IMR-90 (cell line): ENCODE measurements around the gene SECTM1. TPM values are rescaled to one million over a fixed set of nuclear protein-coding genes. Genes with fewer than 3 reads are reported as not detected.
A peak's percentile ranks its signal among the peaks of the same experiment; 100 is the strongest.

Experiments
- ATAC-seq: fragments of 200-7000 bp; cut with Tn5 transposase; 2 replicates; pipeline ENCODE4 v1.9.1; 2020; ENCODE audit warnings: low read depth, mild to moderate bottlenecking, moderate library complexity
- BruUV-seq: library from RNA; stranded (reverse); fragments of 400-500 nt; replicated peaks from 2 replicates; lab custom pipeline; 2021; lab: Mats Ljungman, UMichigan
- CTCF ChIA-PET: fragments of 300-600 bp; formaldehyde crosslinking; extraction: SDS; loops from one replicate; lab custom pipeline; 2021; ENCODE audit warnings: antibody characterized with exemption; lab: Yijun Ruan, JAX
- POLR2A ChIA-PET: fragments of 300-600 bp; sonication (Branson Sonifier 250); formaldehyde crosslinking; loops from one replicate; lab custom pipeline; 2022; ENCODE audit warnings: antibody characterized with exemption; ENCODE audit not compliant: unreplicated experiment; lab: Charles Lee
- DNase-seq: peaks from one replicate; pipeline ENCODE4 v3.0.0; 2013
- H2AFZ ChIP-seq: replicated peaks from 2 replicates; pipeline ENCODE3; 2013; ENCODE audit warnings: low read length, mild to moderate bottlenecking; ENCODE audit not compliant: poor library complexity
- H2AK5ac ChIP-seq: 2 replicates; pipeline ENCODE4 v1.6.1; 2013; ENCODE audit warnings: low read depth, low read length, inconsistent platforms
- H2AK9ac ChIP-seq: replicated peaks from 2 replicates; pipeline ENCODE3; 2013; ENCODE audit warnings: mild to moderate bottlenecking, low read depth, low read length, moderate library complexity; ENCODE audit not compliant: poor library complexity
- H2BK120ac ChIP-seq: 2 replicates; pipeline ENCODE4 v1.6.1; 2013; ENCODE audit warnings: low read depth, low read length, inconsistent platforms
- H2BK15ac ChIP-seq: 3 replicates; pipeline ENCODE4 v1.6.1; 2013; ENCODE audit warnings: low read depth, low read length, inconsistent platforms
- H2BK20ac ChIP-seq: 2 replicates; pipeline ENCODE4 v1.6.1; 2013; ENCODE audit warnings: low read depth, mild to moderate bottlenecking, inconsistent platforms, low read length, moderate library complexity
- H2BK5ac ChIP-seq: 2 replicates; pipeline ENCODE4 v1.6.1; 2013; ENCODE audit warnings: mild to moderate bottlenecking, low read depth, low read length, inconsistent platforms; ENCODE audit not compliant: poor library complexity, severe bottlenecking
- H3K14ac ChIP-seq: replicated peaks from 2 replicates; pipeline ENCODE4 v1.6.1; 2013; ENCODE audit warnings: low read depth, low read length, inconsistent platforms
- H3K18ac ChIP-seq: 2 replicates; pipeline ENCODE4 v1.6.1; 2013; ENCODE audit warnings: low read depth, low read length, control low read depth
- H3K23ac ChIP-seq: 2 replicates; pipeline ENCODE4 v1.6.1; 2013; ENCODE audit warnings: low read depth, low read length, inconsistent platforms
- H3K27ac ChIP-seq: 2 replicates; pipeline ENCODE4 v1.5.1; 2013; ENCODE audit warnings: mild to moderate bottlenecking, control low read depth, low read length; ENCODE audit not compliant: insufficient read depth
- H3K27me3 ChIP-seq: 2 replicates; pipeline ENCODE4 v1.6.1; 2013; ENCODE audit warnings: low read length; ENCODE audit not compliant: control insufficient read depth, insufficient read depth
- H3K36me3 ChIP-seq: 2 replicates; pipeline ENCODE4 v1.6.1; 2013; ENCODE audit warnings: low read length, mixed read lengths; ENCODE audit not compliant: control insufficient read depth, insufficient read depth
- H3K4ac ChIP-seq: 2 replicates; pipeline ENCODE4 v1.6.1; 2013; ENCODE audit warnings: low read depth, low read length, inconsistent platforms
- H3K4me1 ChIP-seq: 2 replicates; pipeline ENCODE4 v1.6.1; 2013; ENCODE audit warnings: low read length, mixed read lengths; ENCODE audit not compliant: control insufficient read depth, insufficient read depth
- H3K4me2 ChIP-seq: 2 replicates; pipeline ENCODE4 v1.6.1; 2013; ENCODE audit warnings: low read depth, mild to moderate bottlenecking, control low read depth, low read length, moderate library complexity
- H3K4me3 ChIP-seq: 2 replicates; pipeline ENCODE4 v1.5.1; 2013; ENCODE audit warnings: low read depth, mild to moderate bottlenecking, control low read depth, low read length, moderate library complexity; ENCODE audit not compliant: insufficient read depth
- H3K56ac ChIP-seq: 2 replicates; pipeline ENCODE4 v1.6.1; 2013; ENCODE audit warnings: low read length, inconsistent platforms; ENCODE audit not compliant: insufficient read depth; ENCODE audit errors: extremely low read depth
- H3K79me1 ChIP-seq, 2 experiments: 2 replicates each; pipeline ENCODE4 v1.6.1; 2013; ENCODE audit warnings: low read length in 2 of 2, inconsistent platforms in 1 of 2, low read depth in 1 of 2
- H3K9ac ChIP-seq: 2 replicates; pipeline ENCODE4 v1.6.1; 2013; ENCODE audit warnings: low read depth, low read length, control low read depth
- H3K9me1 ChIP-seq: 2 replicates; pipeline ENCODE4 v1.6.1; 2013; ENCODE audit warnings: low read length, inconsistent platforms; ENCODE audit not compliant: insufficient read depth
- H3K9me3 ChIP-seq: 2 replicates; pipeline ENCODE4 v1.6.1; 2013; ENCODE audit warnings: low read length; ENCODE audit not compliant: control insufficient read depth, insufficient read depth
- H4K20me1 ChIP-seq: 2 replicates; pipeline ENCODE4 v1.6.1; 2013; ENCODE audit warnings: low read length, inconsistent platforms; ENCODE audit not compliant: insufficient read depth
- H4K5ac ChIP-seq: 2 replicates; pipeline ENCODE4 v1.6.1; 2013; ENCODE audit warnings: mild to moderate bottlenecking, low read depth, low read length, control low read depth
- H4K8ac ChIP-seq, 2 experiments: 2 replicates each; pipeline ENCODE4 v1.6.1; 2013; ENCODE audit warnings: low read depth in 2 of 2, low read length in 2 of 2, control low read depth in 1 of 2, inconsistent platforms in 1 of 2
- H4K91ac ChIP-seq: 2 replicates; pipeline ENCODE4 v1.6.1; 2013; ENCODE audit warnings: low read depth, low read length, inconsistent platforms; ENCODE audit not compliant: insufficient read depth
- BHLHE40 ChIP-seq: fragments of 150-350 bp; IDR thresholded peaks from 2 replicates; pipeline ENCODE4 v1.6.1; 2016; ENCODE audit warnings: mild to moderate bottlenecking, low read depth, low read length
- CEBPB ChIP-seq: IDR thresholded peaks from 2 replicates; pipeline ENCODE4 v1.6.1; 2012; ENCODE audit warnings: low read depth, low read length, improper control_type of control experiment
- CHD1 ChIP-seq: IDR thresholded peaks from 2 replicates; pipeline ENCODE4 v1.6.1; 2012; ENCODE audit warnings: low read depth, low read length, improper control_type of control experiment
- FOS ChIP-seq: fragments of 150-350 bp; IDR thresholded peaks from 2 replicates; pipeline ENCODE4 v1.6.1; 2016; ENCODE audit warnings: low read depth, low read length
- MAZ ChIP-seq: IDR thresholded peaks from 2 replicates; pipeline ENCODE4 v1.6.1; 2012; ENCODE audit warnings: low read depth, mild to moderate bottlenecking, low read length, improper control_type of control experiment, moderate library complexity, borderline replicate concordance
- MXI1 ChIP-seq: IDR thresholded peaks from 2 replicates; pipeline ENCODE4 v1.6.1; 2012; ENCODE audit warnings: low read depth, mild to moderate bottlenecking, low read length, moderate library complexity, borderline replicate concordance
- RAD21 ChIP-seq: IDR thresholded peaks from 2 replicates; pipeline ENCODE4 v1.6.1; 2012; ENCODE audit warnings: low read length, improper control_type of control experiment
- RCOR1 ChIP-seq: IDR thresholded peaks from 2 replicates; pipeline ENCODE4 v1.6.1; 2012; ENCODE audit warnings: mild to moderate bottlenecking, low read length, improper control_type of control experiment; ENCODE audit not compliant: insufficient replicate concordance
- SMC3 ChIP-seq: fragments of 150-350 bp; IDR thresholded peaks from 2 replicates; pipeline ENCODE4 v1.6.1; 2016; ENCODE audit warnings: low read depth, mild to moderate bottlenecking, antibody characterized with exemption, low read length, moderate library complexity
- WGBS, 2 experiments: methylation state at CpG; one replicate each; pipeline versions ENCODE4 v1.1.5 to v1.1.7; 2013; ENCODE audit warnings: missing lambda C conversion rate in 2 of 2; ENCODE audit not compliant: insufficient read length in 1 of 2; ENCODE audit errors: extremely low coverage in 2 of 2; 5-methylcytosine and 5-hydroxymethylcytosine counted together
- dilution Hi-C: fragments of 300-500 bp; cut with HindIII; formaldehyde crosslinking; loops from one replicate; pipeline ENCODE4 v1.14.3; 2018; ENCODE audit warnings: low sequenced_read_pairs; ENCODE audit not compliant: unreplicated experiment
- in situ Hi-C: fragments of 300-500 bp; cut with MboI; formaldehyde crosslinking; loops from 3 replicates; pipeline ENCODE4 v1.14.3; 2019; ENCODE audit warnings: low sequenced_read_pairs, inconsistent platforms, mixed read lengths
- intact Hi-C: fragments of 100-400 bp; cut with micrococcal nuclease; formaldehyde crosslinking; loops from 2 replicates; pipeline ENCODE4 v1.10.0; 2022
- polyA plus RNA-seq, 3 experiments: library from polyadenylated mRNA; depleted of rRNA; stranded (reverse); fragments of >200 nt; gene quantifications; 2 replicates each; pipeline ENCODE4 v1.2.3, GENCODE V29; 2012; ENCODE audit warnings: low replicate concordance in 1 of 3
- total RNA-seq: library from RNA; depleted of rRNA; stranded (reverse); fragments of >200 nt; gene quantifications from 2 replicates; pipeline ENCODE4 v1.2.3, GENCODE V29; 2012
- TF ChIP-seq, protein P1 (sequence below): conservative IDR thresholded peaks from 2 replicates; pipeline ENCODE4 v1.5.1; 2012; ENCODE audit warnings: mild to moderate bottlenecking, low read depth, low read length, improper control_type of control experiment

Gene SECTM1
- total and polyA plus RNA-seq, 2 of the 4 experiments (the other 2 are of a cell fraction) = 2.3 to 4.4 TPM

GRCh38 chr17:82334204-82334621 lies 647 bp upstream of the SECTM1 start:
- ATAC-seq (no peak), DNase-seq (no peak)
- Histone ChIP-seq H3K27ac (no peak overlapping the region), H2BK15ac (no peak overlapping the region), H2AK5ac (0 out of 2 replicates have a peak overlapping the region, but pooled peaks have one; percentile 21), H3K18ac (no peak overlapping the region), H3K56ac (no peak overlapping the region), H3K4ac (peak overlapping the region; percentile 56), H2BK120ac (0 out of 2 replicates have a peak overlapping the region, but pooled peaks have one; percentile 16), H3K23ac (no peak overlapping the region), H2AK9ac (peak overlapping the region; percentile 68), H3K36me3 (no peaks in the 10 kb centered on the region), H3K9me1 (peaks cover 3% of the 10 kb centered on the region; the same call in 1 of the 2 replicates), H3K9me3 (no peaks in the 10 kb centered on the region), H4K91ac (no peak overlapping the region), H4K8ac (no peak overlapping the region; a peak in 1 of 4 replicates), H3K14ac (0 out of 2 replicates have a peak overlapping the region, but pooled peaks have one; percentile 4), H3K4me1 (peaks cover 27% of the 10 kb centered on the region), H3K79me1 (0 out of 4 replicates have a peak, but pooled peaks cover 0 to 3% of the 10 kb centered on the region in 2 experiments), H2BK20ac (no peak overlapping the region), H4K5ac (peak overlapping the region; percentile 3; the same call in 1 of the 2 replicates), H2AFZ (peak overlapping the region; percentile 75), H3K27me3 (0 out of 2 replicates have a peak, but pooled peaks cover 3% of the 10 kb centered on the region), H3K9ac (no peak overlapping the region), H3K4me2 (no peak overlapping the region; the same call in 1 of the 2 replicates), H4K20me1 (no peaks in the 10 kb centered on the region), H3K4me3 (no peak overlapping the region), H2BK5ac (no peak overlapping the region)
- dilution Hi-C loops (no loop called here), in situ Hi-C loops (no loop called here), intact Hi-C loops (no loop called here)
- CTCF ChIA-PET = interaction anchor here (0.5 kb wide), 1 partner anchor 49 kb away, joined by 3 read pairs; no protein-coding TSS in a partner anchor
- POLR2A ChIA-PET = no interaction called here
- WGBS, 2 experiments = 77% methylated on average over 12 of the region's 25 CpGs; no CpG with 5 or more reads in 1 of the 2 experiments
- no peak for TF ChIP-seq CHD1
- TF ChIP-seq, protein P1, sequence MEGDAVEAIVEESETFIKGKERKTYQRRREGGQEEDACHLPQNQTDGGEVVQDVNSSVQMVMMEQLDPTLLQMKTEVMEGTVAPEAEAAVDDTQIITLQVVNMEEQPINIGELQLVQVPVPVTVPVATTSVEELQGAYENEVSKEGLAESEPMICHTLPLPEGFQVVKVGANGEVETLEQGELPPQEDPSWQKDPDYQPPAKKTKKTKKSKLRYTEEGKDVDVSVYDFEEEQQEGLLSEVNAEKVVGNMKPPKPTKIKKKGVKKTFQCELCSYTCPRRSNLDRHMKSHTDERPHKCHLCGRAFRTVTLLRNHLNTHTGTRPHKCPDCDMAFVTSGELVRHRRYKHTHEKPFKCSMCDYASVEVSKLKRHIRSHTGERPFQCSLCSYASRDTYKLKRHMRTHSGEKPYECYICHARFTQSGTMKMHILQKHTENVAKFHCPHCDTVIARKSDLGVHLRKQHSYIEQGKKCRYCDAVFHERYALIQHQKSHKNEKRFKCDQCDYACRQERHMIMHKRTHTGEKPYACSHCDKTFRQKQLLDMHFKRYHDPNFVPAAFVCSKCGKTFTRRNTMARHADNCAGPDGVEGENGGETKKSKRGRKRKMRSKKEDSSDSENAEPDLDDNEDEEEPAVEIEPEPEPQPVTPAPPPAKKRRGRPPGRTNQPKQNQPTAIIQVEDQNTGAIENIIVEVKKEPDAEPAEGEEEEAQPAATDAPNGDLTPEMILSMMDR = no peak
- TF ChIP-seq SMC3 = no peak
- TF ChIP-seq CEBPB = no peak
- TF ChIP-seq RCOR1 = no peak
- no peak for TF ChIP-seq FOS
- no peak for TF ChIP-seq MXI1
- TF ChIP-seq MAZ = no peak
- no peak for TF ChIP-seq BHLHE40
- TF ChIP-seq RAD21 = no peak
- no TSS peak for BruUV-seq
